8988T (cell line): Measurements from ENCODE around the gene RPS29.
"Not testable (repeated sequence)": the region's sequence is repeated elsewhere in the genome, so short reads cannot be mapped to it uniquely, and the experiment has no call there.

ENCODE experiments used
- DNase-seq: peaks from one replicate; pipeline ENCODE4 v3.0.0; 2011

The RPS29 gene

GRCh38 chr14:49585803-49586672 is at the start of gene RPS29:
TSS of gene RPS29 (minus strand) at chr14:49586380. CDS start at chr14:49586346, 34 bp downstream.
- DNase-seq, result peak; percentile 64

- no peak for DNase-seq
Observed at GRCh38 chr14:49634547-49635334, 48.6 kb upstream of the RPS29 start, which contains the start of gene DNAAF2. TSS of gene DNAAF2 (minus strand) at chr14:49635244. CDS start at chr14:49635149, 95 bp downstream.

GRCh38 chr14:49633640-49634546 is 47.7 kb upstream of the RPS29 start:
- DNase-seq, result peak; percentile 82

GRCh38 chr14:49623941-49624839 is 38.0 kb upstream of the RPS29 start:
- DNase-seq, result no peak

- DNase-seq, result no peak
Observed at GRCh38 chr14:49623387-49623786, 37.2 kb upstream of the RPS29 start.

GRCh38 chr14:49622022-49622607 is 35.9 kb upstream of the RPS29 start:
- DNase-seq, result no peak

GRCh38 chr14:49621114-49621881 is 35.1 kb upstream of the RPS29 start:
- no peak for DNase-seq

GRCh38 chr14:49620182-49621113 is 34.3 kb upstream of the RPS29 start, which contains the start of the genes MGAT2 and RPL36AL:
TSS of gene MGAT2 (plus strand) at chr14:49620799. CDS start at chr14:49621269, 470 bp downstream.
TSS of gene RPL36AL (minus strand) at chr14:49620626. CDS start at chr14:49619104, 1,522 bp downstream.
- peak; percentile 88 for DNase-seq

GRCh38 chr14:49619730-49620129 is 33.5 kb upstream of the RPS29 start:
- no peak for DNase-seq

GRCh38 chr14:49619273-49619672 is 33.1 kb upstream of the RPS29 start:
- not testable (repeated sequence) for DNase-seq

GRCh38 chr14:49617852-49618519 is 31.8 kb upstream of the RPS29 start:
- DNase-seq, result no peak

- DNase-seq, result no peak
Observed at GRCh38 chr14:49615776-49616175, 29.6 kb upstream of the RPS29 start.

GRCh38 chr14:49614196-49614595 is 28.0 kb upstream of the RPS29 start:
- DNase-seq, result no peak

- no peak for DNase-seq
Observed at GRCh38 chr14:49612671-49613070, 26.5 kb upstream of the RPS29 start.

- no peak for DNase-seq
Observed at GRCh38 chr14:49612251-49612650, 26.1 kb upstream of the RPS29 start.

- DNase-seq, result no peak
Observed at GRCh38 chr14:49607583-49607982, 21.4 kb upstream of the RPS29 start.

GRCh38 chr14:49598485-49599300 is 12.5 kb upstream of the RPS29 start, which contains the start of gene LRR1:
TSS of gene LRR1 (plus strand) at chr14:49598940. CDS start at chr14:49599021, 81 bp downstream.
- peak; percentile 59 for DNase-seq

GRCh38 chr14:49598189-49598484 is 12.0 kb upstream of the RPS29 start:
- peak; percentile 28 for DNase-seq
